ENCODE data around the gene ADGRG1. TPM values are rescaled to one million over a fixed set of nuclear protein-coding genes. Genes with fewer than 3 reads are reported as not detected.

Gene ADGRG1
- total RNA-seq, 2 donors from 2014 or later: 28.0 to 28.5 TPM

- intact Hi-C loops (cut with DNase I): no loop called here
- DNase-seq (ENCODE audit: low spot score): peak; percentile 56
Measured at GRCh38 chr16:57618296-57619132, 9.9 kb upstream of the ADGRG1 start.

GRCh38 chr16:57619133-57619605 lies 9.3 kb upstream of the ADGRG1 start:
- no peak for DNase-seq (ENCODE audit: low spot score)
- intact Hi-C loops (cut with DNase I): no loop called here

GRCh38 chr16:57619606-57620334 lies 8.7 kb upstream of the ADGRG1 start:
- peak; percentile 71 for DNase-seq (ENCODE audit: low spot score)
- intact Hi-C loops (cut with DNase I): no loop called here

- peak; percentile 72 for DNase-seq (ENCODE audit: low spot score)
Measured at GRCh38 chr16:57620335-57621231, 7.8 kb upstream of the ADGRG1 start.

GRCh38 chr16:57621521-57622271 lies 6.7 kb upstream of the ADGRG1 start:
- intact Hi-C loops (cut with DNase I): no loop called here
- DNase-seq (ENCODE audit: low spot score): peak; percentile 64

More at GRCh38 chr16:57620335-57621231, 7.8 kb upstream of the ADGRG1 start:
- intact Hi-C loops (cut with DNase I): no loop called here

- DNase-seq (ENCODE audit: low spot score): peak; percentile 73
- intact Hi-C loops (cut with DNase I): no loop called here
Measured at GRCh38 chr16:57622361-57623250, 5.8 kb upstream of the ADGRG1 start.

GRCh38 chr16:57623251-57624043 lies 5.0 kb upstream of the ADGRG1 start:
- intact Hi-C loops (cut with DNase I): no loop called here

GRCh38 chr16:57624044-57624688 lies 4.3 kb upstream of the ADGRG1 start:
- DNase-seq (ENCODE audit: low spot score): no peak
- intact Hi-C loops (cut with DNase I): no loop called here

More at GRCh38 chr16:57623251-57624043, 5.0 kb upstream of the ADGRG1 start:
- DNase-seq (ENCODE audit: low spot score): no peak

- intact Hi-C loops (cut with DNase I): no loop called here
- no peak for DNase-seq (ENCODE audit: low spot score)
Measured at GRCh38 chr16:57624806-57625500, 3.5 kb upstream of the ADGRG1 start.

- no peak for DNase-seq (ENCODE audit: low spot score)
- intact Hi-C loops (cut with DNase I): no loop called here
Measured at GRCh38 chr16:57626420-57627170, 1.8 kb upstream of the ADGRG1 start.

GRCh38 chr16:57627184-57627871 lies 1.1 kb upstream of the ADGRG1 start:
- intact Hi-C loops (cut with DNase I): no loop called here
- no peak for DNase-seq (ENCODE audit: low spot score)

- intact Hi-C loops (cut with DNase I): no loop called here
- no peak for DNase-seq (ENCODE audit: low spot score)
Measured at GRCh38 chr16:57628783-57629293, 408 bp downstream of the ADGRG1 start.

- no peak for DNase-seq (ENCODE audit: low spot score)
- intact Hi-C loops (cut with DNase I): no loop called here
Measured at GRCh38 chr16:57629516-57630406, 1.3 kb downstream of the ADGRG1 start.

Measured in posterior vena cava (tissue), 2 donors.